ENCODE data around the gene ALDOB. TPM values are rescaled to one million over a fixed set of nuclear protein-coding genes. Genes with fewer than 3 reads are reported as not detected.

Gene ALDOB
- total and polyA plus RNA-seq, 2 of the 8 experiments (the other 6 are each of a cell fraction or from before 2014, with no cell fraction given): not detected

GRCh38 chr9:101437806-101438232 lies 2.2 kb upstream of the ALDOB start:
- Histone ChIP-seq H2BK120ac (replicated peaks; ENCODE audit: low read depth, low read length) (no peak overlapping the region), H3K4me1 (replicated peaks in 1 of 4; ENCODE audit: control insufficient read depth in 3 of 4, insufficient read depth in 4 of 4, low read length in 3 of 4) (no peaks in the 10 kb centered on the region), H2BK15ac (ENCODE audit: low read length) (no peak overlapping the region), H3K9me3 (ENCODE audit: insufficient read depth in 2 of 2, low read depth in 1 of 2, low read length in 1 of 2) (no peaks in the 10 kb centered on the region), H4K5ac (ENCODE audit: insufficient read length, low read depth, low read length) (no peak overlapping the region), H2BK5ac (ENCODE audit: low read depth, low read length) (no peak overlapping the region), H2BK20ac (ENCODE audit: low read length) (no peak overlapping the region), H3K27me3 (replicated peaks in 1 of 4; ENCODE audit: control insufficient read depth in 3 of 4, extremely low read depth in 1 of 4, insufficient read depth in 3 of 4, low read length in 3 of 4) (no peaks in the 10 kb centered on the region), H3K27ac (ENCODE audit: low read depth, low read length) (no peak overlapping the region), H3K18ac (ENCODE audit: extremely low read depth, low read length) (no peak overlapping the region), H3K9ac (replicated peaks in 1 of 4; ENCODE audit: extremely low read depth in 1 of 4, low read depth in 3 of 4, low read length in 3 of 4) (no peak overlapping the region), H3K23ac (ENCODE audit: insufficient read length) (no peak overlapping the region), H4K8ac (ENCODE audit: extremely low read depth, insufficient read depth, low read length) (no peak overlapping the region), H3K14ac (ENCODE audit: insufficient read length) (no peak overlapping the region), H3K79me1 (ENCODE audit: low read depth, low read length) (no peaks in the 10 kb centered on the region), H3K23me2 (ENCODE audit: low read depth, low read length) (no peaks in the 10 kb centered on the region), H3K4ac (replicated peaks; ENCODE audit: insufficient read length, low read depth, low read length) (no peak overlapping the region), H2BK12ac (ENCODE audit: low read depth, low read length) (no peak overlapping the region), H3K4me2 (ENCODE audit: insufficient read depth in 1 of 2, low read depth in 2 of 2, low read length in 2 of 2) (no peak overlapping the region), H4K91ac (replicated peaks; ENCODE audit: insufficient read length, low read length) (no peak overlapping the region), H3K56ac (replicated peaks; ENCODE audit: insufficient read length, low read depth, low read length) (no peak overlapping the region), H2AFZ (ENCODE audit: low read length) (no peak overlapping the region), H2AK5ac (ENCODE audit: low read depth, low read length) (no peak overlapping the region), H3K79me2 (ENCODE audit: control insufficient read depth in 1 of 2, insufficient read depth in 2 of 2, low read length in 2 of 2) (no peaks in the 10 kb centered on the region), H3K4me3 (ENCODE audit: extremely low read depth in 1 of 4, insufficient read depth in 2 of 4, low read depth in 3 of 4, low read length in 4 of 4) (no peak overlapping the region), H4K20me1 (replicated peaks in 1 of 2; ENCODE audit: control insufficient read depth in 1 of 2, insufficient read depth in 2 of 2, low read length in 2 of 2) (no peaks in the 10 kb centered on the region), H3K36me3 (ENCODE audit: control insufficient read depth in 2 of 4, insufficient read depth in 4 of 4, low read length in 3 of 4) (no peaks in the 10 kb centered on the region)
- WGBS, 2 experiments (ENCODE audit: extremely low coverage in 1 of 2, insufficient coverage in 1 of 2, insufficient read length in 1 of 2, insufficient replicate concordance in 2 of 2, low coverage in 1 of 2, low lambda C conversion rate in 2 of 2, missing lambda C conversion rate in 1 of 2): 88% methylated on average over 2 of the region's 2 CpGs; no CpG with 5 or more reads in 1 of the 2 experiments
- ChIA-PET CTCF (ENCODE audit: partially characterized antibody) (interaction anchor here (0.6 to 2.6 kb wide), 5 partner anchors 9 to 91 kb away, joined by 3 to 16 read pairs (median 7); no protein-coding TSS in a partner anchor), POLR2A (ENCODE audit: partially characterized antibody) (no interaction called here)
- no peak for DNase-seq (ENCODE audit: low read depth in 1 of 2, low spot score in 2 of 2)
- no peak for FAIRE-seq
- TF ChIP-seq CEBPB (IDR thresholded peaks at IDR 0.05; ENCODE audit: low read depth, low read length): no peak
- TF ChIP-seq SIRT6 (IDR thresholded peaks at IDR 0.05; ENCODE audit: low read length): no peak
- no peak for TF ChIP-seq ASH2L (IDR thresholded peaks at IDR 0.05; ENCODE audit: low read length)
- TF ChIP-seq EZH2 (IDR thresholded peaks at IDR 0.05; ENCODE audit: low read depth, low read length, severe bottlenecking): no peak
- no peak for TF ChIP-seq CTBP2 (IDR thresholded peaks at IDR 0.05; ENCODE audit: borderline replicate concordance, insufficient read depth, insufficient read length, low read length)
- TF ChIP-seq RBBP5 (IDR thresholded peaks at IDR 0.05; ENCODE audit: borderline replicate concordance, low read depth, low read length): no peak
- no peak for TF ChIP-seq GTF2F1 (IDR thresholded peaks at IDR 0.05; ENCODE audit: borderline replicate concordance, low read depth, low read length)
- TF ChIP-seq RNF2 (IDR thresholded peaks at IDR 0.05; ENCODE audit: borderline replicate concordance, low read depth, low read length, missing control alignments, poor library complexity, severe bottlenecking): no peak
- no peak for TF ChIP-seq POU5F1 (IDR thresholded peaks at IDR 0.05; ENCODE audit: low read depth, low read length)
- no peak for TF ChIP-seq TCF12 (IDR thresholded peaks at IDR 0.05; ENCODE audit: low read depth, low read length)
- no peak for TF ChIP-seq SIN3A (conservative IDR thresholded peaks at IDR 0.05 in 1 of 2, IDR thresholded peaks at IDR 0.05 in 1 of 2; ENCODE audit: low read depth in 1 of 2, low read length in 2 of 2)
- TF ChIP-seq USF2 (IDR thresholded peaks at IDR 0.05; ENCODE audit: low read length): no peak
- TF ChIP-seq SRF (IDR thresholded peaks at IDR 0.05; ENCODE audit: low read depth, low read length): no peak
